ENCODE data around the gene LIMS2. TPM values are rescaled to one million over a fixed set of nuclear protein-coding genes. Genes with fewer than 3 reads are reported as not detected.

Gene LIMS2
- total and polyA plus RNA-seq, 2 of the 8 experiments (the other 6 are each of a cell fraction or from before 2014, with no cell fraction given), result 3.3 to 4.8 TPM

DNA sequence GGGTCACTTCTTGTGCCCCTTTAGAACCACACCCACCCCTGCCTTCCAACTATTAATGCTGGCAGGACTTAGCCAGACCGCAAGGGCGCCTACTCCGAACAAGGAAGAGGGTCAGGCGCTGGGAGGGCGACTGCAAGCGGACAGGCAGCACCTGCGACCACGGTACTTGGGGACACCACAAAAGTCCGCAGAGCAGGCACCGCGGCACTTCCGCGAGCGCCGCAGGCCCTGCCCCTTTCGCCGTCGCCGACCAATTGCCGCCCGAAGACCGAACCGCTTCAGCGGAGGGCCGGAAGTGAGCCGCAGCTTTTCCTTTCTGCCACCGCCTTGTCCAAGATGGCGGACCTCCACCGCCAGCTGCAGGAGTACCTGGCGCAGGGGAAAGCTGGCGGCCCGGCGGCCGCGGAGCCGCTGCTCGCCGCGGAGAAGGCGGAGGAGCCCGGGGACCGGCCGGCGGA, 25.9 kb upstream of the LIMS2 start, which contains the start of gene SFT2D3 (continued):
- TF ChIP-seq, protein P1, sequence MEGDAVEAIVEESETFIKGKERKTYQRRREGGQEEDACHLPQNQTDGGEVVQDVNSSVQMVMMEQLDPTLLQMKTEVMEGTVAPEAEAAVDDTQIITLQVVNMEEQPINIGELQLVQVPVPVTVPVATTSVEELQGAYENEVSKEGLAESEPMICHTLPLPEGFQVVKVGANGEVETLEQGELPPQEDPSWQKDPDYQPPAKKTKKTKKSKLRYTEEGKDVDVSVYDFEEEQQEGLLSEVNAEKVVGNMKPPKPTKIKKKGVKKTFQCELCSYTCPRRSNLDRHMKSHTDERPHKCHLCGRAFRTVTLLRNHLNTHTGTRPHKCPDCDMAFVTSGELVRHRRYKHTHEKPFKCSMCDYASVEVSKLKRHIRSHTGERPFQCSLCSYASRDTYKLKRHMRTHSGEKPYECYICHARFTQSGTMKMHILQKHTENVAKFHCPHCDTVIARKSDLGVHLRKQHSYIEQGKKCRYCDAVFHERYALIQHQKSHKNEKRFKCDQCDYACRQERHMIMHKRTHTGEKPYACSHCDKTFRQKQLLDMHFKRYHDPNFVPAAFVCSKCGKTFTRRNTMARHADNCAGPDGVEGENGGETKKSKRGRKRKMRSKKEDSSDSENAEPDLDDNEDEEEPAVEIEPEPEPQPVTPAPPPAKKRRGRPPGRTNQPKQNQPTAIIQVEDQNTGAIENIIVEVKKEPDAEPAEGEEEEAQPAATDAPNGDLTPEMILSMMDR (IDR thresholded peaks at IDR 0.05; ENCODE audit: control extremely low read depth in 1 of 3, insufficient read depth in 1 of 3, low read depth in 1 of 3, low read length in 3 of 3), result no peak
- TF ChIP-seq TAF1 (IDR thresholded peaks at IDR 0.05; ENCODE audit: low read depth, low read length) (peak; percentile 97), SIRT6 (IDR thresholded peaks at IDR 0.05; ENCODE audit: low read length) (no peak), RFX5 (IDR thresholded peaks at IDR 0.05; ENCODE audit: borderline replicate concordance, low read depth, low read length) (no peak), KDM1A (IDR thresholded peaks at IDR 0.05; ENCODE audit: borderline replicate concordance, low read length) (no peak), PHF8 (conservative IDR thresholded peaks at IDR 0.05; ENCODE audit: low read depth, low read length) (peak; percentile 98), SAP30 (IDR thresholded peaks at IDR 0.05; ENCODE audit: insufficient read depth, insufficient replicate concordance, low read length) (no peak), HDAC2 (IDR thresholded peaks at IDR 0.05; ENCODE audit: borderline replicate concordance in 1 of 2, low read depth in 2 of 2, low read length in 2 of 2) (no peak), HDAC6 (IDR thresholded peaks at IDR 0.05; ENCODE audit: low read depth, low read length) (no peak), BCL11A (IDR thresholded peaks at IDR 0.05; ENCODE audit: low read depth in 2 of 2, low read length in 2 of 2) (no peak), EZH2 (IDR thresholded peaks at IDR 0.05; ENCODE audit: low read depth, low read length, severe bottlenecking) (no peak), GTF2F1 (IDR thresholded peaks at IDR 0.05; ENCODE audit: borderline replicate concordance, low read depth, low read length) (peak; percentile 81), KDM5A (IDR thresholded peaks at IDR 0.05; ENCODE audit: low read length) (no peak), TBP (IDR thresholded peaks at IDR 0.05; ENCODE audit: low read depth, low read length) (peak; percentile 92), RBBP5 (IDR thresholded peaks at IDR 0.05; ENCODE audit: borderline replicate concordance, low read depth, low read length) (peak; percentile 17; the same call in 1 of the 2 replicates), RXRA (IDR thresholded peaks at IDR 0.05; ENCODE audit: insufficient read depth, low read depth, low read length) (no peak), SUZ12 (IDR thresholded peaks at IDR 0.05; ENCODE audit: low read length) (no peak), NANOG (IDR thresholded peaks at IDR 0.05; ENCODE audit: insufficient read depth, low read depth, low read length, poor library complexity, severe bottlenecking) (no peak)
- TF ChIP-seq, protein P2, sequence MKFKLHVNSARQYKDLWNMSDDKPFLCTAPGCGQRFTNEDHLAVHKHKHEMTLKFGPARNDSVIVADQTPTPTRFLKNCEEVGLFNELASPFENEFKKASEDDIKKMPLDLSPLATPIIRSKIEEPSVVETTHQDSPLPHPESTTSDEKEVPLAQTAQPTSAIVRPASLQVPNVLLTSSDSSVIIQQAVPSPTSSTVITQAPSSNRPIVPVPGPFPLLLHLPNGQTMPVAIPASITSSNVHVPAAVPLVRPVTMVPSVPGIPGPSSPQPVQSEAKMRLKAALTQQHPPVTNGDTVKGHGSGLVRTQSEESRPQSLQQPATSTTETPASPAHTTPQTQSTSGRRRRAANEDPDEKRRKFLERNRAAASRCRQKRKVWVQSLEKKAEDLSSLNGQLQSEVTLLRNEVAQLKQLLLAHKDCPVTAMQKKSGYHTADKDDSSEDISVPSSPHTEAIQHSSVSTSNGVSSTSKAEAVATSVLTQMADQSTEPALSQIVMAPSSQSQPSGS (IDR thresholded peaks at IDR 0.05; ENCODE audit: low read length), result no peak
